Measurements from ENCODE around the gene KCNK4.

Gene KCNK4

DNA sequence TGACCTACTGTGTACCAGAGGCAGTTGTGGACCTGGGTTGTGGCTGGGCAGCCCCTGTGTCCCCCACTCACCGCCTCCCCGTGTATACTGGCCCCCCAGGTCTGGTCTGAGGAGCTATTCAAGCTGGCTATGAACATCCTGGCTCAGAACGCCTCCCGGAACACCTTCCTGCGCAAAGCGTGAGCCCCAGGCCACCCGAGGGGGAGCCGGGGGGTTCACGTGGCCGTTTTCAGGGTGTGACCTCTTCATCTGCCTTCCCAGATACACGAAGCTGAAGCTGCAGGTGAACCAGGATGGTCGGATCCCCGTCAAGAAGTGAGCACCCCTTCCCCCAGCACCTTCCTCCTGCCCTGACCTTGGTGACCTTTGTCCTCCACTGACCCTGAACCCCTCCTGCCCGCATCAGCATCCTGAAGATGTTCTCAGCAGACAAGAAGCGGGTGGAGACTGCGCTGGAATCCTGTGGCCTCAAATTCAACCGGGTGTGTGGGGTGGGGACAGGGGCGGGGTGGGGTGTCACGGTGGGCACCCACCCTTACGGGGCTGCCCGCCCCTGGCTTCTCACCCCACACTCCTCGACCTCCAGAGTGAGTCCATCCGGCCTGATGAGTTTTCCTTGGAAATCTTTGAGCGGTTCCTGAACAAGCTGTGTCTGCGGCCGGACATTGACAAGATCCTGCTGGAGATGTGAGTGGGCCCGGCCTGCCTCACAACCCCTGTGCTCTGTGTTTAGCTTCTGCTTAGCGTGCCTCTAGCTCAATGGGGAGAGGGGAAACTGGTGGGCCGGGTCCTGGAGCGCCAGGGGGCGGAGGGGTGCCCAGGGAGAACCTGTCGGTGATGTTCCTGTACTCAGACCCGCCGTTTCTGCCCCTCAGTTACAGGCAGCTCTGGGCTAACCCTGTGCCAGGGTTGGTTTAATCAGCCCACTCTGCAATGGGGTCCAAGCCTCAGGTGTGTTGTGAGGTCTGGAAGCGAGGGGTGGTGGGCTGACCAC is 35.7 kb upstream of the KCNK4 start:
- Histone ChIP-seq H3K4me1 (ENCODE audit: control insufficient read depth, insufficient read depth, low read length) (peaks cover 18% of the 10 kb centered on the region), H3K9ac (ENCODE audit: low read depth, low read length) (no peak overlapping the region), H3K4me3 (ENCODE audit: low read length) (no peak overlapping the region), H3K9me3 (replicated peaks; ENCODE audit: low read length) (no peaks in the 10 kb centered on the region), H3K36me3 (ENCODE audit: insufficient read depth, low read length) (peaks cover 58% of the 10 kb centered on the region), H3K4me2 (ENCODE audit: low read length) (no peak overlapping the region), H3K27me3 (ENCODE audit: control insufficient read depth, insufficient read depth, low read length) (no peaks in the 10 kb centered on the region)

DNA sequence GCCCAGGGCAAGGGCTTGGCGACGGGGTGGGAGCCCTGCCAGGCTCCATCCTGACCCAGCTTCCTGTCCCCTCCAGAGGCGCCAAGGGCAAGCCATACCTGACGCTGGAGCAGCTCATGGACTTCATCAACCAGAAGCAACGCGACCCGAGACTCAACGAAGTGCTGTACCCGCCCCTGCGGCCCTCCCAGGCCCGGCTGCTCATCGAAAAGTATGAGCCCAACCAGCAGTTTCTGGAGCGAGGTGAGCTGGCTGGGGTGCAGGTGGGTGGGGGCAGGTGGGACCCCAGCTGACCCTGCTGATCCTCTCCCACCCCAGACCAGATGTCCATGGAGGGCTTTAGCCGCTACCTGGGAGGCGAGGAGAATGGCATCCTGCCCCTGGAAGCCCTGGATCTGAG is 34.8 kb upstream of the KCNK4 start:
- H3K9me3 ChIP-seq (replicated peaks; ENCODE audit: low read length) = no peaks in the 10 kb centered on the region
- peaks cover 67% of the 10 kb centered on the region for H3K36me3 ChIP-seq (ENCODE audit: insufficient read depth, low read length)
- no peak overlapping the region for H3K4me2 ChIP-seq (ENCODE audit: low read length)
- no peak overlapping the region for H3K4me3 ChIP-seq (ENCODE audit: low read length)
- peaks cover 12% of the 10 kb centered on the region for H3K4me1 ChIP-seq (ENCODE audit: control insufficient read depth, insufficient read depth, low read length)
- H3K27me3 ChIP-seq (ENCODE audit: control insufficient read depth, insufficient read depth, low read length) = no peaks in the 10 kb centered on the region
- H3K9ac ChIP-seq (ENCODE audit: low read depth, low read length) = no peak overlapping the region

DNA sequence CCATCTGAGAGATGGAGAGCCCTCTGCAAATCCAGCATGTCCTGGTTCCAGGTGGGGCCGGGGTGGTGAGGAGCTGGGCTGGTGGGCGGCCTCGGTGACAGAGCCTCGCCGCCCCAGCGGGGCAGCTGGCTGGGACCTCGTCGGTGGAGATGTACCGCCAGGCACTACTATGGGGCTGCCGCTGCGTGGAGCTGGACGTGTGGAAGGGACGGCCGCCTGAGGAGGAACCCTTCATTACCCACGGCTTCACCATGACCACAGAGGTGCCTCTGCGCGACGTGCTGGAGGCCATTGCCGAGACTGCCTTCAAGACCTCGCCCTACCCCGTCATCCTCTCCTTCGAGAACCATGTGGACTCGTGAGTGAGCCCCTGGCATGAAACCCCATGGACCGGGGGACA is 32.7 kb upstream of the KCNK4 start:
- H3K4me2 ChIP-seq (ENCODE audit: low read length) = no peak overlapping the region
- H3K27me3 ChIP-seq (ENCODE audit: control insufficient read depth, insufficient read depth, low read length) = no peaks in the 10 kb centered on the region
- no peak overlapping the region for H3K9ac ChIP-seq (ENCODE audit: low read depth, low read length)
- no peak overlapping the region for H3K4me3 ChIP-seq (ENCODE audit: low read length)
- H3K4me1 ChIP-seq (ENCODE audit: control insufficient read depth, insufficient read depth, low read length) = peaks cover 9% of the 10 kb centered on the region
- peaks cover 87% of the 10 kb centered on the region for H3K36me3 ChIP-seq (ENCODE audit: insufficient read depth, low read length)
- no peaks in the 10 kb centered on the region for H3K9me3 ChIP-seq (replicated peaks; ENCODE audit: low read length)

DNA sequence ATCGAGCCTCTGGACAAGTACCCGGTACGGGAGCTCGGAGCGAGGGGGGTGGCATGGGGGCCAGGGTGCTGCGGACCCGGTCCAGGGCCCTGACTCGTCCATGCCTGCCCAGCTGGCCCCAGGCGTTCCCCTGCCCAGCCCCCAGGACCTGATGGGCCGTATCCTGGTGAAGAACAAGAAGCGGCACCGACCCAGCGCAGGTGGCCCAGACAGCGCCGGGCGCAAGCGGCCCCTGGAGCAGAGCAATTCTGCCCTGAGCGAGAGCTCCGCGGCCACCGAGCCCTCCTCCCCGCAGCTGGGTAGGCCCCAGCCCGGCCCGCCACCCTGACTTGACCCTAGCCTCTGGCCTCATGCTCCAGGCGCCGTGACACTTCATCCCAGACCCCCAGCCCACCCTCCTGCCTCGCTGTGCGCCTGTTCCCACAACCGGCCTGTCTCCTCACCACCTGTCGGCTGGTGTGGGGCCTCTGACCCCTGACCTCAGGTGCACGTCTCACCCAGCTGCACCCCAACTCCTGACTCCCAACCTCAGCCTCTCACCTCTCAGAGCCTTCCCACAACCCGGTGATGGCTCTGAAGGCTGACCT is 32.1 kb upstream of the KCNK4 start:
- peaks cover 93% of the 10 kb centered on the region for H3K36me3 ChIP-seq (ENCODE audit: insufficient read depth, low read length)
- no peak overlapping the region for H3K9ac ChIP-seq (ENCODE audit: low read depth, low read length)
- no peaks in the 10 kb centered on the region for H3K9me3 ChIP-seq (replicated peaks; ENCODE audit: low read length)
- H3K4me3 ChIP-seq (ENCODE audit: low read length) = no peak overlapping the region
- peaks cover 4% of the 10 kb centered on the region for H3K4me1 ChIP-seq (ENCODE audit: control insufficient read depth, insufficient read depth, low read length)
- no peaks in the 10 kb centered on the region for H3K27me3 ChIP-seq (ENCODE audit: control insufficient read depth, insufficient read depth, low read length)
- H3K4me2 ChIP-seq (ENCODE audit: low read length) = no peak overlapping the region

DNA sequence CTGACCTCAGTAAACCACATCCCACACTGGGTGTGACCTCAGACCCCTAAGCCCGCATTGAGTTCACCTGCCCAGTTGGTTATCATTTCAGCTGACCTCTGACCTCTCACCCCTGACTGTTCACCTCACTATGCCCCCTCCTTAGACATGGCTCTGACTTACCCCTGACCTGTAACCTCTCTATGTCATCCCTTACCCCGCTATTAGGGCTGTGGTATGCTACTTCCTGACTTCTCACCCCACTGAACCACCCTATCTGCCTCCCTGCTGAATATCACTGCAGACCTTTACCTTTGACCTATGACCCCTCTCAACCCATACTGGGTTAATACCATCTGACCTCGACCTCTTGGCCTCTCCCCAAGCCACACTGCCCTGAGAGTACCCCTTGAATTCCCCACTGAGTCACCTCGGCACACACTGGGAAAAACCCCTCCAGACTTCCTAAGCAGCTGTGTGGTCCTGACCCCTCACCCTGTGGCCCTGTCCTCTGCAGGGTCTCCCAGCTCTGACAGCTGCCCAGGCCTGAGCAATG is 31.5 kb upstream of the KCNK4 start:
- Histone ChIP-seq H3K9me3 (replicated peaks; ENCODE audit: low read length) (no peaks in the 10 kb centered on the region), H3K4me3 (ENCODE audit: low read length) (no peak overlapping the region), H3K27me3 (ENCODE audit: control insufficient read depth, insufficient read depth, low read length) (no peaks in the 10 kb centered on the region), H3K4me2 (ENCODE audit: low read length) (no peak overlapping the region), H3K36me3 (ENCODE audit: insufficient read depth, low read length) (peaks cover 93% of the 10 kb centered on the region), H3K9ac (ENCODE audit: low read depth, low read length) (no peak overlapping the region), H3K4me1 (ENCODE audit: control insufficient read depth, insufficient read depth, low read length) (peaks cover 4% of the 10 kb centered on the region)

DNA sequence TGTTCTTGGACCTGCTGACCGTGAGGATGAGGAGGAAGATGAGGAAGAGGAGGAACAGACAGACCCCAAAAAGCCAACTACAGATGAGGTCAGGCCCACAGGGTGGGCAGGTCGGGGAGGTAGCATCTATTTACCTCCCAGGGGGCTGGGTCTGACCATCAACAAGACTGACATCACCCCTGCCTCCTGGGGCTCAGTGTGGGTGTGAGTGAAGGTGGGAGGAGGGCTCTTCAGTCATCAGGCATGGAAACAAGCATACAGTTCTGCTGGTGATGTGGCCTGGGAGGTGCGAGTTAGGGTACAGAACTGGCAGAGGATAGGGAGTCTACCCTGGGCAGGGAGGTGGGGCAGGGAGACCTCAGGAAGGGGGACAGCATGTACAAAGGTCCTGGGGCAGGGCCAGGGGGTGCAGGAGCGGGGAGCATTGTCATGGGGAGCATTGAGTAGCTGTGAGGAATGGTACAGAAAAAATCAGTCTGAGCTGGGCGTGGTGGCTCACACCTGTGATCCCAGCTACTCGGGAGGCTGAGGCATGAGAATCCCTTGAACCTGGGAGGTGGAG is 30.9 kb upstream of the KCNK4 start:
- no peak overlapping the region for H3K9ac ChIP-seq (ENCODE audit: low read depth, low read length)
- H3K4me3 ChIP-seq (ENCODE audit: low read length) = no peak overlapping the region
- peaks cover 90% of the 10 kb centered on the region for H3K36me3 ChIP-seq (ENCODE audit: insufficient read depth, low read length)
- H3K4me2 ChIP-seq (ENCODE audit: low read length) = no peak overlapping the region
- H3K27me3 ChIP-seq (ENCODE audit: control insufficient read depth, insufficient read depth, low read length) = no peaks in the 10 kb centered on the region
- no peaks in the 10 kb centered on the region for H3K9me3 ChIP-seq (replicated peaks; ENCODE audit: low read length)
- peaks cover 4% of the 10 kb centered on the region for H3K4me1 ChIP-seq (ENCODE audit: control insufficient read depth, insufficient read depth, low read length)

DNA sequence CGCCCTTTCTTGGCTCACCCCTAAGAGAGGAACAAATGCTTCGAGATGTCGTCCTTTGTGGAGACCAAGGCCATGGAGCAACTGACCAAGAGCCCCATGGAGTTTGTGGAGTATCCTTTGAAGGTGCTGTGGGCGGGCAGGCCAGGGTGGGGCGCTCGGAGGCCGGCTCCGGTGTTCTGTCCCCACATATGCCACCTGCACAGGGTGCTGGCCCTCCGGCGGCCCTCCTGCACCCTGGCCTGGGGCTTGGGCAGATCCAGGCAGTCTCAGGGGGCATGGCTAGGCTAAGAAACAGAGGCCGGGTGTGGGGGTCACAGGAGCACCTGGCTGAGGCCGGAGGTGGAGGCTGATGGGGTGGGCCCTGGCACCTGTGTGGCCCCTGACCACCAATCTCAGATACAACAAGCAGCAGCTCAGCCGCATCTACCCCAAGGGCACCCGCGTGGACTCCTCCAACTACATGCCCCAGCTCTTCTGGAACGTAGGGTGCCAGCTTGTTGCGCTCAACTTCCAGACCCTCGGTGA is 29.5 kb upstream of the KCNK4 start:
- H3K4me1 ChIP-seq (ENCODE audit: control insufficient read depth, insufficient read depth, low read length) = peaks cover 4% of the 10 kb centered on the region
- H3K4me3 ChIP-seq (ENCODE audit: low read length) = no peak overlapping the region
- H3K9ac ChIP-seq (ENCODE audit: low read depth, low read length) = no peak overlapping the region
- no peaks in the 10 kb centered on the region for H3K9me3 ChIP-seq (replicated peaks; ENCODE audit: low read length)
- peaks cover 90% of the 10 kb centered on the region for H3K36me3 ChIP-seq (ENCODE audit: insufficient read depth, low read length)
- H3K4me2 ChIP-seq (ENCODE audit: low read length) = no peak overlapping the region
- H3K27me3 ChIP-seq (ENCODE audit: control insufficient read depth, insufficient read depth, low read length) = no peaks in the 10 kb centered on the region

DNA sequence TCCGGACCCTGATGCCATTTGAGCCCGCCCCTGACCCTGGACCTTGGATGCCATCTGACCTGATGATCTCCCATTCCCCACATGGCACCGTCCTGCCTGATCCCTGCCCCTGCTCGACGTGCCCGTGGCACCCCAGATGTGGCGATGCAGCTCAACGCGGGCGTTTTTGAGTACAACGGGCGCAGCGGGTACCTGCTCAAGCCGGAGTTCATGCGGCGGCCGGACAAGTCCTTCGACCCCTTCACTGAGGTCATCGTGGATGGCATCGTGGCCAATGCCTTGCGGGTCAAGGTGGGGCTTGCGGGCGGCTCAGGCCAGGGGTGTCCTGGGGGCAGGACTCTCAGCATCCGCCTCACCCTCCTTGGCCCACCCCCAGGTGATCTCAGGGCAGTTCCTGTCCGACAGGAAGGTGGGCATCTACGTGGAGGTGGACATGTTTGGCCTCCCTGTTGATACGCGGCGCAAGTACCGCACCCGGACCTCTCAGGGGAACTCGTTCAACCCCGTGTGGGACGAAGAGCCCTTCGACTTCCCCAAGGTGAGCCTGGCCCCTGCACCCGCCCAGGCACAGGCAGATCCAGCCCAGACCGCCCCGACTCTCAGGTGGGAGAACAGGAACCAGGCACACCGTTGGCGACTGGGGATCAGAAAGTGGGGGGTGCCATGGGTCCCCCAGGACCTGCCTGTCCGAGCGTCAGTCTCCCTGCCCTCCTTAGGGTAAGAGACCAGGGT is 28.7 kb upstream of the KCNK4 start:
- no peaks in the 10 kb centered on the region for H3K27me3 ChIP-seq (ENCODE audit: control insufficient read depth, insufficient read depth, low read length)
- H3K4me3 ChIP-seq (ENCODE audit: low read length) = no peak overlapping the region
- H3K9me3 ChIP-seq (replicated peaks; ENCODE audit: low read length) = no peaks in the 10 kb centered on the region
- peaks cover 4% of the 10 kb centered on the region for H3K4me1 ChIP-seq (ENCODE audit: control insufficient read depth, insufficient read depth, low read length)
- H3K4me2 ChIP-seq (ENCODE audit: low read length) = no peak overlapping the region
- H3K9ac ChIP-seq (ENCODE audit: low read depth, low read length) = no peak overlapping the region
- peaks cover 85% of the 10 kb centered on the region for H3K36me3 ChIP-seq (ENCODE audit: insufficient read depth, low read length)

DNA sequence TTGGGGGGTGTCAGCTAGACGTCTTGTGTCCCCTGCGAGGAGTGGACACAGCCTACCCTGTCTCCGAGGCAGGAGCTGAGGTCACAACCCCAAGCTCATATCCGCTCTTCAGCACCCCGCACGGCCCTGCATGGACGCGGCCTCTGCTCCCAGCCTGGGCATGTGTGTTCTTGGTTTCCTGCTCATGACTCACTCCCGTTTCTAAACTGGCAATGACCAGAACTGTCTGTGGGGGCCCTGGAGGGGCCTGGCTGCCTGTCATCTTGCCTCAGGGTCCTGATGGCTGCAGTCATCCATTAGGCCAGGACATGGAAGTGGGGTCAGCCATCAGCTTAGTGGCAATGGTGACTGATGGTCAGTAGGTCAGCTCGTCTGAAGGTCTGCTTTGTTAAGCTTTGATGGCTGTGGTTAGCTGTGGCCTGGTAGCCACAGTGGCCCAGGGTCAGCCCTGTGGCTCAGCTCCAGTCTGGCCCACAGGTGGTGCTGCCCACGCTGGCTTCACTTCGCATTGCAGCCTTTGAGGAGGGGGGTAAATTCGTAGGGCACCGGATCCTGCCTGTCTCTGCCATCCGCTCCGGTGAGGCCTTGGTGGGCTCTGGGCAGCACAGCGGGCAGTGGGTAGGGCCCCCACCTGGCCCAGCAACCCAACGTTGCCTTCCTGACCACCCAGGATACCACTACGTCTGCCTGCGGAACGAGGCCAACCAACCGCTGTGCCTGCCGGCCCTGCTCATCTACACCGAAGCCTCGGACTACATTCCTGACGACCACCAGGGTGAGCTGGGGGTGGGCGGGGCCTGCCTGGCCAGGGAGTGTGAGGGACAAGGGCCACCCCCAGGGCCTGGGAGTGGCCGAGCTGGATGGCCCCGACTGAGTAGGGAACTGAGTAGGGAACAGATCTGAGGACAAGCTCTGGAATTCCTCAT is 27.8 kb upstream of the KCNK4 start:
- no peaks in the 10 kb centered on the region for H3K9me3 ChIP-seq (replicated peaks; ENCODE audit: low read length)
- H3K27me3 ChIP-seq (ENCODE audit: control insufficient read depth, insufficient read depth, low read length) = no peaks in the 10 kb centered on the region
- H3K4me1 ChIP-seq (ENCODE audit: control insufficient read depth, insufficient read depth, low read length) = peaks cover 8% of the 10 kb centered on the region
- H3K9ac ChIP-seq (ENCODE audit: low read depth, low read length) = no peak overlapping the region
- H3K4me2 ChIP-seq (ENCODE audit: low read length) = no peak overlapping the region
- H3K4me3 ChIP-seq (ENCODE audit: low read length) = no peak overlapping the region
- H3K36me3 ChIP-seq (ENCODE audit: insufficient read depth, low read length) = peaks cover 80% of the 10 kb centered on the region

DNA sequence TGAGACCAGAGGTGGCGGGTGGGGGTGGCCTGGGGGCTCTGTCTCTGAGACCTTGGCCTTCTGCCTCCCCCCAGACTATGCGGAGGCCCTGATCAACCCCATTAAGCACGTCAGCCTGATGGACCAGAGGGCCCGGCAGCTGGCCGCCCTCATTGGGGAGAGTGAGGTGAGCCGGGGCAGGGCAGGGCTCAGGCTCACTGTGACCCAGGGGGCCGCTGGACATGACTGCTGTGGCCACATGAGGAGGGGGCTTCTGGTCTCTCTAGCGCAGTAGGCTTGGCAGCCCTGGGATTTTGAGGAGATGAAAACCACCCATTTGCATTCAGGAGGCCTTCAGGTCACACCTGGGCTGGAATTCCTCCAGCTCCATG is 27.2 kb upstream of the KCNK4 start:
- H3K36me3 ChIP-seq (ENCODE audit: insufficient read depth, low read length) = peaks cover 74% of the 10 kb centered on the region
- no peak overlapping the region for H3K4me2 ChIP-seq (ENCODE audit: low read length)
- H3K27me3 ChIP-seq (ENCODE audit: control insufficient read depth, insufficient read depth, low read length) = no peaks in the 10 kb centered on the region
- H3K9ac ChIP-seq (ENCODE audit: low read depth, low read length) = no peak overlapping the region
- peaks cover 15% of the 10 kb centered on the region for H3K4me1 ChIP-seq (ENCODE audit: control insufficient read depth, insufficient read depth, low read length)
- H3K4me3 ChIP-seq (ENCODE audit: low read length) = no peak overlapping the region
- no peaks in the 10 kb centered on the region for H3K9me3 ChIP-seq (replicated peaks; ENCODE audit: low read length)

All from skeletal muscle satellite cell (primary cell).